GM11168 (cell line): ENCODE results near the gene LTA4H.

Source experiments
- in situ Hi-C: fragments of 300-500 bp; cut with MboI; formaldehyde crosslinking; loops from one replicate; pipeline ENCODE4 v1.12.0; 2022; ENCODE audit warnings: low sequenced_read_pairs; ENCODE audit not compliant: unreplicated experiment

Gene LTA4H

DNA sequence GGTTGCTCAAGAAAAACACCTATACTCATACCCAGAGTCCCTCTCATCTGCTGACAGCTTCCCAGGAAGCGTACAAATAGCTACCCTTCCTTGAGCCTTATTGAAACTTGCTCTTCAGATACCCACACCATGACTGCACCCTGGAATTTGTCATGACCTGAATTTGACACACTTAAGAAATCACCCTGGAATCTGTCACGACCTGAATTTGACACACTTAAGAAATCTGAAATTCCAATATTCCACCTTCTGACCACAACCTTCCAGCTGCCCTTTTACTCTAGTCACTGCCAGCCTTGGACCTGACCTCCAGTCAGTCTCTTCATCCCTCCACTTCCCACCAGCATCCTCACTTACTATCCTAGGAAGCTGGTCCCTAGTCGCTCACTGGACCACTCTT, 38.1 kb downstream of the LTA4H start:
- in situ Hi-C loops: no loop called here

DNA sequence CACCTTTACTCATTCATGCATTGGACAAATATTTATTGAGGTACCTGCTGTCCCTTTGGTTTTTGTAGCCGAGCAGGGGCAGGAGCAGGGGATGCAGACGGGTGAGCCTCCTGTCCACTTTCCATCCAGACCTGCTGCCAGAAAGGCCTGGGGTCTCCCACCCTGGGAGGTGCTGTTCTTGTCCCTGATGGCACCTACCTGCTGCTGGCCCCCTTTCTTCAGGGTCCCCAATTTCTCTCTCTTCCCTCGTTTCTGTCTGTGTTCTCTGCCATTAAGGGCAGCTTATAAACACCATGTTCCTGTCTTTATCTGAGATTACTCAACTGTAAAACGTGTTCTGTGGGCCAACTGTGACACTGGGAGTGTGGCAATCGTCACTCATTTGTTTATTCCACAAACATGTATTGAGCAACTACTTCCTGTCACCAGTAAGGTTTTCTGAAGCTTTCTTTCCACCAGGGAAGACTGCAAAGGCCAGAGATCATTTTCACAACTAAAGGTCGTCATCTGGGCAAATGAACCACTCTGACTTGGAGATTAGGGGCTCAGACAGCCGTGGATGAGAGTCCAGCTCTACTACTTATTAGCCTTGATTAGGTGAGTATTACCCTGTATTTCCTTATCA, 39.2 kb downstream of the LTA4H start, which contains the start of gene HAL:
Gene HAL, minus strand, starts transcription at position 311 of the 625 bp plus-strand sequence. CDS start 434 bp downstream, outside the sequence.
- in situ Hi-C loops: no loop called here

DNA sequence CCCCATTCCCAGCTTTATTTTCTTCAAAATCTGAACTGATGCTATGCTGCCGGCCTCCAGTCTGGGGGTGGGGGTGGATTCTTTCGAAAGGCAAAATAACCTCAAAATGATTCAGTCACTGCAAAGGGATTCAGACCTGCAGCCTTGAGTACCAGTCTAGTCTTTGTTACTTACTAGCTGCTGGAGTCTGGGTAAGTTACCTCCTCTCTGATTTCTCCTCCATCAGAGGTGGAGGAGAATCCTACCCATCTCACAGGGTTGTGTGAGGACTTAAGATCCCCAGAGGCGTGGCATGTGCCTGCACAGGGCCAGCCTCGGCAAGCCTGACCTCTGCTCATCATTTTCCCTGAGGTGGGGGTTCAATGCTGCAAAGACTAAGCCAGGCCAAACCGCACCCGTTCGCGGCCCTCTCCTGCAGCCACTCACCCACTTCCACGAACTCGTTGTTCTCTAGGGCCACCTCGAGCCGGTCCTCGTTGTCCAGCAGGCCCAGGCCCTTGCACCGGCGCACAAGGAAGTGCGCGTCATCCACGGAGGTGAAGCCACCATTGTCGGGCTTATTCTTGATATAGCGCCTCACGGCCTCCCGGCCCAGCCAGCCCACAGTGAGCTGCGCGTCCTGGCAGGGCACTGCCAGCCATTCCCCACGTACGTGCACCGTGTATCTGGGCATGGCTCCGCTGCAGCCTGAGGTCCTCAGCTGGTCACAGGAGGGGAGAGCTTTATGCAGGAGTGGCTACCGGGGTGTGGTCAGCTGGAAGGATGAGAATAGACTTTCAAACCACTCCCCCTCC, 40.0 kb downstream of the LTA4H start:
- in situ Hi-C loops: no loop called here

DNA sequence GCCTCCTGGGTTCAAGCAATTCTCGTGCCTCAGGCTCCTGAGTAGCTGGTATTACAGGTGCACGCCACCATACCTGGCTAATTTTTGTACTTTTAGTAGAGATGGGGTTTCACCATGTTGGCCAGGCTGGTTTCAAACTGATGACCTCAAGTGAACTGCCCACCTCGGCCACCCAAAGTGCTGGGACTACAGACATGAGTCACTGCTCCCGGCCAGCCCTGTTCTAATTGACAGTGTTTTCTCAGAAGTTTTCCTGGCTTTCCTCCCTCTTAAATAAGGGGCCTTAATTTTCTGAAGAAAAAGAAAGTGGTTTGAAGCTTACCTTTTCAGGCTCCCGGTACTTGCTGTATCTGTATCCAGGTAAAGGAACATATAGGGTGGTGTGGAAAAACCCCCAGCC, 40.9 kb downstream of the LTA4H start:
- in situ Hi-C loops: no loop called here

DNA sequence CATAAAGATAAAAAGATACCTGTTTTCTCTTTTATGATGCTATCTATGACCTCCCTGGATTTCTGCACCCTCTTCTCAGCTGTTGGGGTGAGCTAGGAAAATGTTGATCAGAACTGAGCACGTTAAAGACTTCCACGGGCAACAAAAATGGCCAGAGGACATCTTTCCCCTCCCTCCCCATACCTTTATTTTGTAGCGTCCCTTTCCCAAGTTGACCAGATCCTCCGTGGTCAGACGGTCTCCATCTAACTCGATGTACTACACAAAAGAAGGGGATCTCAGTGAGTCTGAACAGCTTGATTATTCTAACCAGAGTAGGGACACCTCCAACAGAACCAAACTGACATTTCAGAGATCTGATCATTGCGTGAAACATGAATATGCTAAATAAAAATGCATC, 41.5 kb downstream of the LTA4H start:
- in situ Hi-C loops: no loop called here

DNA sequence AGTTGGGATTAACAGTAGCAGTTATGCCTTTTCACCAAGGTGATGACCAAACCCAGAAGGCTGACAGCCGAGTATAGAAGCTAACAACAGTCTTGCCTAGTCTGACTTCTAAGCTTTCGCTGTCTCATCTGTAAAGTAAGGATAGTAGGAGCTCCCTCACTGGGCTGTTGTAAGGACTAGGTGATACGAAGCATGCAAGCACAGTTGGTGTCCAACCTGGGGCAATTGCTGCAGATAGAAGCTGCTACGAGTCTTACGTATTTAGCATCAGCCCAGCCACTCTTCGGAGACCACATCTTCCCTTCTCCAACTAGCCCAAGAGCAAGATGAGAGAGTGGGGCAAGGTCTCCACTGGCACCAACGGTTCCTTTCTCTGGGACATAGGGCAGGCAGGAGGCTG, 45.3 kb downstream of the LTA4H start:
- in situ Hi-C loops: no loop called here

DNA sequence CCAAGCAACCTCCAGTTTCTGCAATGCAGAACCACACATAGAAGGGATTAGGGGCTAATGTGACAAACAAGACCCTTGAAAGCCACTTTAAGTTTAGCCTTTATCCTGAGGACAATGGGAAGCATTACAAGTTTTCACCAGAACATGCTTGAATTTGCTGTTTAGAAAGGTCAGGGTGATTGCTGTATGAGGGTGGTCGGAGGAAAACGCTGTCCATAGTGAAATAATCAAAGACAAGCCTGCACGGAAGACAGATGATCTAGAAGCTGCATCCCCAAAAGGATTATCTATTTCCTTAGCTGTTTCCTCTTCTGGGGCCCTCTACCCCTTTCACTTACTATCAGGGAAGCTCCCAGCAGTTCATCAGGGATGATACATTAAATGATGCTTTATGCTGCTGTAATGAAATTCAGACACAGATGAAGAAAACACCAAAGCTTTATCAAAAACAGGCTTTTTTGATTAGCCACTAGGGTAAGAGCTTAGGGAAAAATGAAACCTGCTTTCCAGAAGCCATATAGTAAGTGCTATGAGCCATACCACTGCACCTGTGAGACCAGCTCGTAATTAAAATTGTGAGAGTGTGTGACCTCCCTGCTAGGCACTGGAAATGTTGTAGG, 45.8 kb downstream of the LTA4H start:
- in situ Hi-C loops: no loop called here

DNA sequence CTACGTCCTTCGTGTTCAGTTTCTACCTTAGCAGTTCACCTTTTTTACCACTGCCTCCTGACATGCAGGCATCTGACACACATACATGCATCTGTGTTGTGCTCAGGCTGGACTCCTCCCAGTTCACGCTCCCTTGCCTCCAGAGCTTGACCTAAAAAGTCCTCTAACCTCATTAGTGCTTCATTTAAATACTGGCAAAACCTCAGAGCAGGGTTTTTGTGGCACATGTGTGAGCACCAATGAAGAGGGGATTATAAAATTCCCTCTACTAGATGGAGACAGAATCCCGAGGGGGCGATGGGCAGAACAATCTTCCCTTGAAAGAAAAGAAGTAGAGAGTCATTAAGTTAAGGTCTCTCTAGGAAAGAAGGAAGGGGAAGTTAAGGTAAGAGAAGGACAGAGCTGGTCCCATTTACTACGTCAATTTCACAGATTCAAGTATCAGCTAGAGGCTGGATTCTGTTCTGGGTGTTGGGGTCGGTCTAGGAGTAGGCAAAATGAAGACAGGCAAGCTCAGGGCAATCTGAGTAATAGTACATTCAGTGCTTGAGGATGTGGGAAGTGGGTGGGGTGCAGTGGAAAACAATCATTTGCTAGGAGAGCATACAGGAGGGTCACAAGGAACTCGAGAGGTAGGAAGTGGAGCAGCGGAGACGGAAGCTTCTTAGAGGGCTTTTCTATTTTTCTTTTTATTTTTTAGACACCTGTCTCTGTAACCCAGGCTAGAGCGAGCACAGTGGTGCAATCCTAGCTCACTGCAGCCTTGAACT, 46.7 kb downstream of the LTA4H start:
- in situ Hi-C loops: no loop called here

DNA sequence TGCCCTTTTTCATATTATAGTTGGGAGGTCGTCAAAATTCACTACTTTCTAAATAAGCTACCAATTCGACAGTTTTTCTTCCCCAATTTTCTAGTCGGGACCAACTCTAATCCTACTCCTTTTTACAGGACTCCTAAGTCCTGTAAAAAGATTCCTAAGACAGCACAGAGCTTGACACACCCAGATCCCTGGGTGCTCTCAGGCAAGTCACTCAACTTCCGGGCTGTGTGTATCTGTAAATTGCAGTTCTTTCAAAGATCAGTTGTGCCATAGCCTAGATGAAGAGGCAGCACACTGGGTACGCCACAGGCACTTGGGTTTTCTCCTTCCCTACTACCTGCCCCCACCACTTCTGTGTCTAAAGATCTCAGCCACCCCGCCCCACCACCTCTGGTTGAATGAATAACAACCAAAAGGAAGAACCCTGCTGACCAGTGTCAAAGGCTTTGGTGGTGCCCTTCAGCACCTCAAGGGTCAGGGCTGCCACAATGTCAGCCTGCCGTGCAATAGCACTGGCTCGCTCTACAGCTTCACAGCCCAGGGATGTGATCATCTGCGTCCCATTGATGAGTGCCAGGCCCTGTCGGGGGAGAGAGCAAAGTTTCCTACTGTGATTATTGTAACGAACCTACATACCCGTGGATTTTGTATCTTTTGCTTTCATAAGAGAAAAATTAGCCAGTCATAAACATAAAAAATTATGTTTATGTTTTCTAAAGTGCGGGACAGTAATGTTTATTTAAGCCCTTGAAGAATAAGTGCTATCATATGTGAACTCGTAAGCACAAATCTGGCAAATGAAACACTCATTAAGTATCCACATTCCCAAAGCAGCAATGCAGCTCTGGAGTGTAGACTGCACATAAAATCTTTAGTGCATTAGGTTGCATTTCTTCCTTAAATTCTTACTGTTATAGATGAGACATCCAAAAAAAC, 48.5 kb downstream of the LTA4H start:
- in situ Hi-C loops: no loop called here

DNA sequence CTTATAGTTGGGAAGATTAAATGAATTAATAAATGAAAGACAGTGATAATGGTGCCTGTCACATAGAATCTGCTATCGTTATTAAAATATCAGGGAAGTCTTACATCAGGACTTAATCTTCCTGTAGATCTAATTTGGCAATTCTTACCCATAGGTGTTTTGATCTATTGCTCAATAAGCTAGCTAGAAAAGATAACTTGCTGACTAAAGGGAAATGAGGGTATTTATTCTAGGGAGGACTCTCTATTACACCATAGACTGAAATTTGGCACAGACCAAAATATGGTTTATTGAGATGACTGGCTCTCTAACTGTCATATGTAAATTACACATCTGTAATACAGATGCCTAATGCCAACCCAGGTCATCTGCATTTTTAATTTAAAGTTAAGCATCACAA, 50.7 kb downstream of the LTA4H start:
- in situ Hi-C loops: no loop called here

DNA sequence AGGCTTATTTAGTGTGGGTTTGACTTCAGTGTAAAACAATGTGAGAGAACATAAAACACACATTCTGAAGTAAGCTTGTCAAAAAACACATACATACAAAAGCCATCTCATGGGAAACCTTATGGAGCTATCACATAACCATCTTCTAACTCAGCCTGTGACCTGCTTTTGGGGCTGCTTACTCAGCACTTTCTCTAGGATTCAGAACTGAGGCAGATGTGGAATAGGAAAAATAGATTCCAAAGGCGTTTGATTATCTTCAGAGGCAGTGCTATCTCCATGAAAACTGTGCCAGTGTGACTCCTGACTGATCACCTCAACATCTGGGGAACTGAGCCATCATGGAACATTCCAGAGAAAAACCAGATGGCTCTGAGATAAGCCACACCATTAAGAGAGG, 52.8 kb downstream of the LTA4H start:
- in situ Hi-C loops: no loop called here

DNA sequence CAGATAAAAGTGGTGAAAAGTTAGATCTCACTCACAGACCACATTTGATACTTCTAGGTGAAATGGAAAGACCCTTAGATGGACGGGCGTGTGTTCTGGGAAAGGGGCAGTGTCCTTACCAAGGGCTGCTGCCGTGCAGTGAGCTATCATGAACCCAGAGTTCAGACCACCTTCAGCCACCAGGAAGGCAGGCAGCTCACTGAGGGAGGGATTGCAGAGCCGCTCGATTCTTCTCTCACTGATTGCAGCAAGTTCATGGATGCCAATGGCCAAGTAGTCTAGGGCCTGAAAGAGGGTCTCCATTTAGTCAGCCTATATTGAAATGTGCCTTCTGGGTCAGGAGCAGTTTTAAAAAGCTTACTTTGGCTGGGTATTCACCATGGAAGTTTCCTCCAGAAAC, 55.0 kb downstream of the LTA4H start:
- in situ Hi-C loops: no loop called here

DNA sequence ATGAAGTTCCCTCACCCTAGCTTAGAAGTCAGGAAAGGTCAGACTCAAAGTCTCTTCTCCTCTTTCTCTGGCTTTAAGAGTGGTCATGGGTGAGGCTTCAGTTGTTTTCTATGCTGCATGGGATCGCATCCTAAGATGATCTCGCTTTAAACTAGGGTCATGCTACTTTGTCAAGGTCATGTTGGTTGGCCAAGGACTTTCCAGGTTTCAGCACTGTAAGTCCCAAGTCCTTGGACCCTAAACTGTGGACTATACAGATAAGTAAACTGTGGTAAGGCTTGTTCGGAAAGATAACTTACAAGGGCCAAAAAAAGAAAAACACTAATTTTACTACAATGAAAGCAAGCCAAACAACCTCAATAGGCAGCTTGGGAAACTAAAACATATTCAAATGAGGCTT, 56.6 kb downstream of the LTA4H start:
- in situ Hi-C loops: no loop called here

DNA sequence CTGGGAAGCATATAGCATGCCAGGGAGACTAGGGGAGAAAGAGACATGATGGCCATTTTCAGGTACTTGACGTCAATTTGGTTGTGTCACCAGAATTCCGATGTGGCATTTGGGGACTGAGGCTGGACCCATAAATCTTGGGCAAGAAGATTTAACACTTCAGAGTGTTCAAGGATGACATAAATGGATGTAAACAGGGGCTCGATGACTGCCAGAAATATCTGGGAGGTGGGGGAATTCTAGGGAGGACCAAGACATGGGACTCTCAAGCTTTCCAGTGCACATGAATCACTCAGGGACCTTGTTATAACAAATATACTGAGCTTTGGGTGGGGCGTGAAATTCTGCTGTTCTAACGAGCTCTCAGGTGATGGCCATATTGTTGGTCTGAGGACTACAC, 57.0 kb downstream of the LTA4H start:
- in situ Hi-C loops: no loop called here

DNA sequence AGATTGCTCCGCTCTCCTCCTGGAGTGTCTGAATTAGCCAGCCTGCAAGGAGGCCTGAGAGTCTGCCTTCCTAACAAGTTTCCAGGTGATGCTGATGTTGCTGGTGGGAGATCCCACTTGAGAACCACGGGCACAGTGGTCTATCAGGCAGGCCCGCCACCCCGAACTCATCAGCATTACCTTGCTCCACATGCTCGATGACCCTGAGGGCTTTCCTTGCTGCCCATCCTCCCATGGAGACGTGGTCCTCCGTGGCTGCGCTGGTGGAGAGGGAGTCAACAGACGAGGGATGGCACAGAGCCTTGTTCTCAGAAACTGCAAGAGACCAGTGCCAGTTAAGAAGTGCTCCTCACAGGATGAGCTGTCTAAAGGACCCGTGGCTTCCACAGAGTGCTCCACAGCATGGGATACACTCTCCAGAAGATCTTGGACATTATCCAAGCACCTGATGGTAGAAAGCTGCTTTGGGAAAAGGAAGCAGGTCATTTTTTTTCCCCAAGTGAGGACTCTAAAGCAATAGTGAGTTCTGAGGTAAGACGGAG, 57.6 kb downstream of the LTA4H start:
- in situ Hi-C loops: no loop called here

DNA sequence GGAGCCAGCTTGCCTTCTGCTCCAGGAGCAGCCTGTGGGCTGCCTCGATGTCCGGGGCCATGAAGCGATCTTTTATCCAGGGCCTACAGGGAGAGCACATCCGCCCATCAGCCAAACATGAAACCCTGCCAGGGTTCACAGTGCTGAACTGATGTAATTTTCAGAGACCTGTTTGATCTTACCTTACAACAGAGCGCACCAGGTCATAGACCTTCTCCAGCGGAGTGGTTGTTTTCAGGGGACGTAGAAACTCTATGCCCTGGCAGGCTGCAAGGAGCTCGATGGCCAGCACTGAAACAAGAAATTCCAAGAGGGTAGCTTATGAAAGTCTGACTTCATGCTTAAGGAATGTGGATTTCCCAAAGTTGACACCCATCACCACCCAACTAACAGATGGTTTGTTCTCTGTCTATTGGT, 59.0 kb downstream of the LTA4H start:
- in situ Hi-C loops: no loop called here

DNA sequence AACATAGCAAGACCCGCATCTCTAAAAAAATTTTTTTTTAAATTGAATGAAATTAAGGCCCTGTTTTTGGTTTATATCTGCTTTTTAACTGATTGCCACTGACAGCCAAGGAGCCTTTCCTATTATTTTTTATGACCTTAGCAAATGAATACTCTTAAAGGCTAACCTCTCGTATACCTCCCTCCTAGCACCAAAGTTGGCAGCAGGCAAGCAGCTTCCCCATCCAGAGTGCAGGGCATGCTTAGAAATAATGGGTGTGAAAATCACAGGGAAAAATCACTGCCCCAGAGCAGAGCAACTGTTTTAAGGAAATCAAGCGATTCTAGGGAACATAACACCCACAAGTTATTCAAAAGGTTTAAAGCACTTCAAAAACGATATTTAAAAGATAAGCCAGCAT, 59.9 kb downstream of the LTA4H start:
- in situ Hi-C loops: no loop called here

DNA sequence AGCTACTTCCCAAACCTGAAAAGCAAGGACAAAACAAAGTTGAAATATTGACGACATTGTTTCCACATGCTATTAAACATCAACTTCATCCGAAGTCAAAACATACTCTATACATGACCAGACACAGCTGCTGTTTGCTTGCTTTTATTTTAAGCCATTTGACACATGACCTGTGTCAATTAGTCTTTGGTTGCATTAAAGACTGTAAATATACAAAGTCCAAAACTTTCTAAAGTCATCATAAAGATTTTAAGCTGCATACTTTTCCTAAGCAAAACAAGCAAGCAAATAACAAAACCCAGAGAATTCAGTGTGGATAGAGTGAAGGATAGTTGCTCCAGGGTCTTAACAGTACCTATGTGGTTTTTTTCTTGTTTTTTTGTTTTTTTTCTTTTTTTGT, 61.0 kb downstream of the LTA4H start:
- in situ Hi-C loops: no loop called here

DNA sequence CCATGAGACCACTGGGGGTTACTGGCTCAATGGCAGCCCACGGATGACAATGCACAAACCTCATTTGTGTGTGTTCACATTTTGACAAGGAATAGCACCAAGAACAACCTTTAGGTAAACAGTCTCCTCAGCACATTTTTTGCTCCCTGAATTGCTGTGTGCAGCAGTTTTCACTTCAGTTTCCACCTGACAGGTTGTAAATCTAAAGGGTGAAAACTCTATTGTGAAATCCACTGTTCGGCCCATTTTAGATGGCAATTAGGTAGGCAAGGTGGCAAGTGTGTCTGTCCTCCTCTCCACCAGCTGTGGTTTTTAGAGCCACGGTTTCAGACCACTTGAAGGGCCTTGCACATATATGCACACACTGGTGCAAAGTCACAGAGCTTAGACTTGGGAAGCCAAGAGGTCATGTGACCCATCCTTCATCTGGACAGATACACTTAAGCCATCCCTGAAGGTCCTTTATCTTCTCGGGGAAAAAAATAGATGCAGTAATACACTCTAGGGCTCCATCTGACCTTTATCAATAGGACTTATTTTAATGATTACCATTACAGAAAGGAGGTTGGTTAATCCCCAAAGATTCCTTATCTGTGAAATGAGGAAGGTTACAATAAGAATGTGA, 62.4 kb downstream of the LTA4H start:
- in situ Hi-C loops: no loop called here
